Vagina (tissue), 2 donors: ENCODE measurements around the gene APLP2. TPM values are rescaled to one million over a fixed set of nuclear protein-coding genes. Genes with fewer than 3 reads are reported as not detected.

Source experiments
- DNase-seq, 2 donors: peaks; one replicate each; pipeline ENCODE4 v3.0.0-alpha.2; 2017; ENCODE audit errors: extremely low spot score in 2 of 2
- H3K27ac ChIP-seq: fragments of 200-600 bp; sonication (generic); one replicate; pipeline ENCODE4 v1.5.1; 2019
- H3K27me3 ChIP-seq: fragments of 200-600 bp; sonication (generic); one replicate; pipeline ENCODE4 v1.5.1; 2019
- H3K36me3 ChIP-seq, 2 donors: fragments of 200-600 bp; sonication (generic); one replicate each; pipeline ENCODE4 v1.5.1; 2017 to 2019
- H3K4me1 ChIP-seq: fragments of 200-600 bp; sonication (generic); one replicate; pipeline ENCODE4 v1.5.1; 2019
- H3K4me3 ChIP-seq, 2 donors: fragments of 200-600 bp; sonication (generic); 1 replicate in 1 of 2; 2 replicates in 1 of 2; pipeline ENCODE4 v1.5.1; 2016 to 2019
- H3K9me3 ChIP-seq: fragments of 200-600 bp; sonication (generic); one replicate; pipeline ENCODE4 v1.5.1; 2019
- POLR2A ChIP-seq, 2 donors: fragments of 450-650 bp; IDR thresholded peaks; one replicate each; pipeline ENCODE4 v1.6.1; 2017; ENCODE audit warnings: antibody characterized with exemption in 2 of 2, mild to moderate bottlenecking in 2 of 2, moderate library complexity in 2 of 2
- POLR2AphosphoS5 ChIP-seq, 2 donors: sonication (generic); formaldehyde crosslinking; IDR thresholded peaks; one replicate each; pipeline ENCODE4 v1.9.0; 2017; ENCODE audit warnings: antibody characterized with exemption in 2 of 2, mild to moderate bottlenecking in 2 of 2, low read depth in 1 of 2; ENCODE audit not compliant: insufficient read depth in 1 of 2
- intact Hi-C: fragments of 100-400 bp; cut with DNase I; formaldehyde crosslinking; loops from one replicate; pipeline ENCODE4 v1.15.1; 2023
- total RNA-seq: library from RNA; depleted of rRNA; stranded (reverse); fragments of >200 nt; gene quantifications from one replicate; pipeline ENCODE4 v1.2.3, GENCODE V29; 2016
- TF ChIP-seq, protein P1 (sequence below), 3 experiments: fragments of 450-650 bp in 2 of 3; fragments of 200-600 bp in 1 of 3; sonication (generic) in 1 of 3; IDR thresholded peaks; one replicate each; pipeline ENCODE4 v1.5.1; 2017 to 2019; ENCODE audit warnings: antibody characterized with exemption in 3 of 3, mild to moderate bottlenecking in 2 of 3, moderate library complexity in 2 of 3

Gene APLP2
- total RNA-seq, 1 donor from 2014 or later: 234 TPM

DNA sequence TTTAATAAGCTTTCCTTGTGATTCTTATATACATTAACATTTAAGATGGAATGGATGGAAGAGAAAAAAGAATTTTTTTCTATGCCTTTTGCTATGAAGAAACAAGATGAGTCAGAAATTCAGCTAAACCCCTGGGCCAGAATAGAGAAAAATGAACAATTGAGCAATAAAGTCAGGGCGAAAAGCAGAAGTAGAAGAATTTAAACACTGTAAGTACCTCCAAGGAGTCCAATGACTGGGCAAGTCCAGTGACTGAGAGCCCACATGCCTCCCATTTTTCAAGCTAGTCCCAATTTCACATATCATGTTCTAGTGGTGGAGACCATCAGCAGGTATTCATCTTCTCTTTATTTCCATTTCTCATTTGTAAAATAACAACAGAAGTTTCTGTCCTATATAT lies 18.6 kb upstream of the APLP2 start:
- no peak for DNase-seq
- Histone ChIP-seq H3K27me3 (no peaks in the 10 kb centered on the region), H3K27ac (no peak overlapping the region), H3K36me3 (no peaks in the 10 kb centered on the region), H3K4me1 (peaks cover 21% of the 10 kb centered on the region), H3K9me3 (no peaks in the 10 kb centered on the region), H3K4me3 (no peak overlapping the region)
- TF ChIP-seq POLR2AphosphoS5 (IDR thresholded peaks at IDR 0.05; ENCODE audit: insufficient read depth in 1 of 2, low read depth in 1 of 2) (no peak), POLR2A (IDR thresholded peaks at IDR 0.05) (no peak)
- TF ChIP-seq, protein P1, sequence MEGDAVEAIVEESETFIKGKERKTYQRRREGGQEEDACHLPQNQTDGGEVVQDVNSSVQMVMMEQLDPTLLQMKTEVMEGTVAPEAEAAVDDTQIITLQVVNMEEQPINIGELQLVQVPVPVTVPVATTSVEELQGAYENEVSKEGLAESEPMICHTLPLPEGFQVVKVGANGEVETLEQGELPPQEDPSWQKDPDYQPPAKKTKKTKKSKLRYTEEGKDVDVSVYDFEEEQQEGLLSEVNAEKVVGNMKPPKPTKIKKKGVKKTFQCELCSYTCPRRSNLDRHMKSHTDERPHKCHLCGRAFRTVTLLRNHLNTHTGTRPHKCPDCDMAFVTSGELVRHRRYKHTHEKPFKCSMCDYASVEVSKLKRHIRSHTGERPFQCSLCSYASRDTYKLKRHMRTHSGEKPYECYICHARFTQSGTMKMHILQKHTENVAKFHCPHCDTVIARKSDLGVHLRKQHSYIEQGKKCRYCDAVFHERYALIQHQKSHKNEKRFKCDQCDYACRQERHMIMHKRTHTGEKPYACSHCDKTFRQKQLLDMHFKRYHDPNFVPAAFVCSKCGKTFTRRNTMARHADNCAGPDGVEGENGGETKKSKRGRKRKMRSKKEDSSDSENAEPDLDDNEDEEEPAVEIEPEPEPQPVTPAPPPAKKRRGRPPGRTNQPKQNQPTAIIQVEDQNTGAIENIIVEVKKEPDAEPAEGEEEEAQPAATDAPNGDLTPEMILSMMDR (IDR thresholded peaks at IDR 0.05): no peak
- intact Hi-C loops: no loop called here

- Histone ChIP-seq H3K4me1 (peaks cover 21% of the 10 kb centered on the region), H3K9me3 (no peaks in the 10 kb centered on the region), H3K27ac (no peak overlapping the region), H3K27me3 (no peaks in the 10 kb centered on the region), H3K4me3 (no peak overlapping the region), H3K36me3 (no peaks in the 10 kb centered on the region)
- TF ChIP-seq POLR2AphosphoS5 (IDR thresholded peaks at IDR 0.05; ENCODE audit: insufficient read depth in 1 of 2, low read depth in 1 of 2) (no peak), POLR2A (IDR thresholded peaks at IDR 0.05) (no peak)
- TF ChIP-seq, protein P1 (IDR thresholded peaks at IDR 0.05): no peak
- DNase-seq: no peak
- intact Hi-C loops: no loop called here
Measured at GRCh38 chr11:130052567-130052966, 17.1 kb upstream of the APLP2 start.

DNA sequence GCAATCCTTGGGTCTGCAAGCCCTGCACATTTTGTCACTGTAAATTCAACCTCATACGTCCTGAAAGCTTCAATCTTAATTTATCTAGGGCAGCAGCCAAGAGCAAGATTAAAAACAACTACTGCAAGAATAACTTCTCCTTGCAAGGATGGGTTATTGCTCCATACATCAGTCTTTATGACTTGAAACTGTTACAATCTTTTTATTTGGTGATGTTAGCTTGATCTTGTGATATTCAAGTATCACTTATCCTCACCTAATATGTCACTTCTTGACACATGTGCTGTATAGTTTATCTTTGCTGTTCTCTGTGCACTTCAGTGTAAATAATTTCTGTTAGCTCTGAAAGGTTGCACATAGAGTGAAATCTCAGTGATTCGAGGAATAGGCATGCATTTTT lies 14.7 kb upstream of the APLP2 start:
- TF ChIP-seq, protein P1 (IDR thresholded peaks at IDR 0.05): no peak
- TF ChIP-seq POLR2A (IDR thresholded peaks at IDR 0.05): no peak
- TF ChIP-seq POLR2AphosphoS5 (IDR thresholded peaks at IDR 0.05; ENCODE audit: insufficient read depth in 1 of 2, low read depth in 1 of 2): no peak
- Histone ChIP-seq H3K4me1 (peaks cover 18% of the 10 kb centered on the region), H3K36me3 (no peaks in the 10 kb centered on the region), H3K27ac (no peak overlapping the region), H3K27me3 (no peaks in the 10 kb centered on the region), H3K4me3 (no peak overlapping the region), H3K9me3 (no peaks in the 10 kb centered on the region)
- DNase-seq: no peak
- intact Hi-C loops: no loop called here

GRCh38 chr11:130055617-130056016 lies 14.1 kb upstream of the APLP2 start:
- H3K9me3 ChIP-seq: no peaks in the 10 kb centered on the region
- peaks cover 12% of the 10 kb centered on the region for H3K4me1 ChIP-seq
- no peaks in the 10 kb centered on the region for H3K36me3 ChIP-seq
- no peak overlapping the region for H3K27ac ChIP-seq
- no peak overlapping the region for H3K4me3 ChIP-seq
- H3K27me3 ChIP-seq: no peaks in the 10 kb centered on the region
- intact Hi-C loops: no loop called here
- TF ChIP-seq, protein P1 (IDR thresholded peaks at IDR 0.05): no peak
- DNase-seq: no peak

GRCh38 chr11:130061017-130061416 lies 8.7 kb upstream of the APLP2 start:
- no peaks in the 10 kb centered on the region for H3K9me3 ChIP-seq
- no peak for DNase-seq
- no peak overlapping the region for H3K4me3 ChIP-seq
- no peaks in the 10 kb centered on the region for H3K4me1 ChIP-seq
- H3K27me3 ChIP-seq: no peaks in the 10 kb centered on the region
- intact Hi-C loops: no loop called here
- no peaks in the 10 kb centered on the region for H3K36me3 ChIP-seq
- no peak for TF ChIP-seq POLR2A (IDR thresholded peaks at IDR 0.05)
- no peak for TF ChIP-seq POLR2AphosphoS5 (IDR thresholded peaks at IDR 0.05; ENCODE audit: insufficient read depth in 1 of 2, low read depth in 1 of 2)
- TF ChIP-seq, protein P1 (IDR thresholded peaks at IDR 0.05): no peak
- H3K27ac ChIP-seq: no peak overlapping the region
